GM18519 (cell line): ENCODE measurements around the gene CEP78.
A peak's percentile ranks its signal among the peaks of the same experiment; 100 is the strongest.
"Not testable (repeated sequence)": the region's sequence is repeated elsewhere in the genome, so short reads cannot be mapped to it uniquely, and the experiment has no call there.

Experiments used
- ATAC-seq: cut with Tn5 transposase; IDR thresholded peaks from one replicate; pipeline ENCODE4 v1.9.1; 2021; ENCODE audit warnings: mild to moderate bottlenecking, moderate library complexity; ENCODE audit not compliant: unreplicated experiment, low FRiP score

CEP78 gene, protein sequence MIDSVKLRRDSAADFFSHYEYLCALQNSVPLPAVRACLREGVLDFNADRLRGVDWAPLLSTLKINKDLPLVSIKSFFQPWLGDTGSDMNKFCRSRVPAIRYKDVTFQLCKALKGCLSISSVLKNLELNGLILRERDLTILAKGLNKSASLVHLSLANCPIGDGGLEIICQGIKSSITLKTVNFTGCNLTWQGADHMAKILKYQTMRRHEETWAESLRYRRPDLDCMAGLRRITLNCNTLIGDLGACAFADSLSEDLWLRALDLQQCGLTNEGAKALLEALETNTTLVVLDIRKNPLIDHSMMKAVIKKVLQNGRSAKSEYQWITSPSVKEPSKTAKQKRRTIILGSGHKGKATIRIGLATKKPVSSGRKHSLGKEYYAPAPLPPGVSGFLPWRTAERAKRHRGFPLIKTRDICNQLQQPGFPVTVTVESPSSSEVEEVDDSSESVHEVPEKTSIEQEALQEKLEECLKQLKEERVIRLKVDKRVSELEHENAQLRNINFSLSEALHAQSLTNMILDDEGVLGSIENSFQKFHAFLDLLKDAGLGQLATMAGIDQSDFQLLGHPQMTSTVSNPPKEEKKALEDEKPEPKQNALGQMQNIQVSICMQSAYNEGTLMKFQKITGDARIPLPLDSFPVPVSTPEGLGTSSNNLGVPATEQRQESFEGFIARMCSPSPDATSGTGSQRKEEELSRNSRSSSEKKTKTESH

GRCh38 chr9:78235762-78236550 is at the start of gene CEP78:
Gene CEP78, plus strand, starts transcription at chr9:78236075. Its CDS starts 276 bp downstream, at chr9:78236351.
- ATAC-seq = peak; percentile 98

- no peak for ATAC-seq
These were observed 48.0 kb upstream of the CEP78 start for GRCh38 chr9:78187763-78188484.

DNA sequence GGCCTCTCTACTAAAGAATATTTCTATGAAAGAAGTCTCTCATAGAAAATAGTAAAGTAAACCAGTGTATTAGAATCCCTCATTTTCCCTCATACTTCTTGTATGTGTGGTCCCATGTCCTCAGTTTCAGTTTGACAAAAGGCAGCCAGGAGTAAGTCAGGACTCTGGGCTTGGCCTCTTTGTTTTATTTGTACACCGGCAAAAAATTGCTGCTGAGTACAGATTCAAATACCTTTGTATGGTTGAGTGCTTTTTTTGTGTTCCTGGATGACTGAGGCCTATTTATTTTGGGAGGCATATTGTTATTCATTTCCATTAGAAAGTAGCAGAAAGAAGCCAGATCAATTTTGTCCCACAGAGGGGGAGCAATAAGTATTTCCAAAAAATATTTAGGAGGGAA is 47.3 kb upstream of the CEP78 start:
- no peak for ATAC-seq

DNA sequence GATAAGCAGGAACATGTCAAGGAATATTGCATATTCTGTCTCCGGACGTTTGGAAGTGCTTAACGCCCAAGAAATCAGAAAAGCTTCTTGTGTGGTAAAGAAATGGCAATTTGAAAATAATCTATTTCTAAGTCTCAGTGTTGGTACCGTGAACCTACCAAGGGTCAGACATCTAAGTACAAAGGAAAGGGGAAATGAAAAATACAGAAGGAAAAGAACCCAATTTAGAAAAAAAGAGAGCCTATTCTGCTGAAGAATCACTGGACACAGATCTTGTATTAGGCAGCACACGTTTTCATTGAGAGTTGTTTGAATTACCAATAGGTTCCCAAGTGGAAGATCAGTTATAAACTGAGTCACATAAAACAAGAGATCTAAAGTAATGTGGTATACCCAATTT is 46.9 kb upstream of the CEP78 start:
- ATAC-seq = no peak

DNA sequence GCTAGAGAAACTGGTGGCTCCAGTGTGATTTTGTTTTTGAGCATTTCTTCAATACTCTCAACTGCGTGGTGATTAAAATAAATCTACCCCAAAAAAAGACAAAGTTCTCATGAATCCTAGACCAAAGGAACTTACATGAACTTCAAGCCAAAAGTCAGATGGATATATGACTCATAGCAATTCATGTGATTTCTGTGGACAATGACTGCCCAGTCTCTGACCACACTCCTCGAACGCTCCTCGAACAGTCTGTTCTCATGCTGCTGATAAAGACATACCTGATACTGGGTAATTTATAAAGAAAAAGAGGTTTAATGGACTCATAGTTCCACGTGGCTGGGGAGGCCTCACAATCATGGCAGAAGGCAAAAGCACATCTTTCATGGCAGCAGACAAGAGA is 46.4 kb upstream of the CEP78 start:
- no peak for ATAC-seq

DNA sequence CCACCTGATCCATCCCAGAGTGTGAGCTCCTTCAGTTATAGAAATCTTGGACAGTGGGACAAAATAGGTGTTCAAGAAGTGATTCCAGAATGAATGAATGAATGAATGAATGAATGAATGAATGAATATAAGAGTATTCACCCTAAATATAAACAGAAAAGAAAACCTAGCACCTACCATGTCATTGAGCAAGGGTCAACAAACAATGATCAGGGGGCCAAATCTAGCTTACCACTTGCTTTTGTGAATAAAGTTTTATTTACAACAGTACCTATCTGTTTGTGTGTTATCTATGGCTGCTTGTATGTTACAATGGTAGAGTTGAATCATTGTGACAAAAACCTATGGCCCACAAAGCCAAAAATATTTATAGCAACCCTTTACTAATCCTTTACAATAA is 43.9 kb upstream of the CEP78 start:
- no peak for ATAC-seq

DNA sequence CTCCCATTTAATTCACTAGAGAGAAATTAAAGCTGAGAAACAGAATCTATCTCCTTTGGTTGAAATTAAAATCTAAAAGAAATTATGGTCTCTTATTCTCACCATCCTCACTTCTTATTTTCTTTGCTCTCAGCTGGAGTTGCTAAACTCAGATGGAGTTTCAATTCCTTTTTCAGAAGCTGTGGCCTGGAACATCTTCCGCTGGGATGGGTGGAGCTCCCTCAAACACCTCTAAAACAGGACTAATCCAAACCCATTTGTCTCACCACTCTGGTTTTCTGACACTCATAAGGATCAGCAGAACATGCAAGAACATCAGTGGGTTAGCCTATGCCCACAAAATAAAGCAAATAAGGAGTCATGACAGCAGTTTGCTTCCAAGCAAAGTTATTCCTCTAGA is 39.6 kb upstream of the CEP78 start:
- ATAC-seq = peak; percentile 41

GRCh38 chr9:78201158-78201777 is 34.6 kb upstream of the CEP78 start:
- ATAC-seq = not testable (repeated sequence)

GRCh38 chr9:78207319-78207718 is 28.6 kb upstream of the CEP78 start:
- ATAC-seq = no peak

DNA sequence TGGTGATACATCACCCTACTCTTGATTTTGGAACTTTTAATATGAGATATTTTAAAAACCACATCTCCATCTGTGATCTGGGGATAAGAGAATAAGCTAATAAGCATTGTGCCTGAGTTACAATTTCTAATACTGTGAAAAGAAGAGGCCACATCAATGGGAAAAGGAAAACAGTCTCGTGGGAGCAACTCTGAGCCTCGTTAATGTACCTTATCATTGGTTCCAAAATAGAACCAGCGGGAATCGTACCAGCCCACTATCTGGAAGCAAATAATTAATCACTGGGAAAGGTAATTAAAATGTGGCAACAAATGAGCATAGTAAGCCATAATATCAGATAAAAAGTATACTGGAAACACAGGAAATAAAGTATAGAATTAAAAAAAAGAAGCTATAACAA is 28.0 kb upstream of the CEP78 start:
- no peak for ATAC-seq

DNA sequence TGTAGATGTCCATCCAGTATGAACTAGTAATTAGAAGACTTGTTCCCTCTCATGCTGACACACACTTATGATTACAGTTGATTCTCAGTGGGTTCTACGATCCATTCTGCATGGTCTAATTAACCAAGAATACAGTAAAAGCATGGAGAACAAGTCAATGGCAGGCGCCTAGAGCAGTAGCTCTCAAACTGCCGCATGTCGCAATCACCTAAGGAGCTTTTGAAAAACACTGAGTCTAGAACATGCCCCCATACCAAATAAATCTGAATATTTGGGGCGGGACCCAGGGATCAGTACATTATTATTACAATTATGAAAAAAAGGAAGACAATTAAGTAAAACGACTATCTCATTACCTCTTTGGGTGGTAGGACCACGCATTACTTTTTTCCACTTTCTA is 26.7 kb upstream of the CEP78 start:
- no peak for ATAC-seq

DNA sequence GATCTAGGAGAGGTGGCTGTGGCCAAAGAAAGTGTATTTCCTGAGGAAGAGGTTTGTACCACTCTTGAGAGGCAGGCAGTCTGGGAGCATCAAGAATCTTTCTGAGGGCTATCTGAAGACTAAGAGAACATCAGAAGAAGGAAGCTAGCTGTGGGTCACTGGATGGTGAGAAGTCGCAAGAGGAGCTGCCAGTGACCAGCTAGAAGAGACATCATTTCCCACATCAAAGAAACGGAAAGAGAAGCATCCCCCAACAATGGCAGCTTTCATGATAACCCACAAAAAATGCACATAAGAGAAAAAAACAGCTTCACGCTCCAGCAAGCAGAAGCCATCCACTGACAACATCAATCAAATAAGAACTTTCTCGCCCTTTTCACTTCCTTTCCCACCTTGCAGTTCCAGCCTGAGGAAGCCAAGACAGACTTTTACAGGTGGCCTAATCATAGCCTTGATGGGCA is 25.0 kb upstream of the CEP78 start:
- ATAC-seq = peak; percentile 67

- no peak for ATAC-seq
These were observed 23.0 kb upstream of the CEP78 start for GRCh38 chr9:78212868-78213267.

DNA sequence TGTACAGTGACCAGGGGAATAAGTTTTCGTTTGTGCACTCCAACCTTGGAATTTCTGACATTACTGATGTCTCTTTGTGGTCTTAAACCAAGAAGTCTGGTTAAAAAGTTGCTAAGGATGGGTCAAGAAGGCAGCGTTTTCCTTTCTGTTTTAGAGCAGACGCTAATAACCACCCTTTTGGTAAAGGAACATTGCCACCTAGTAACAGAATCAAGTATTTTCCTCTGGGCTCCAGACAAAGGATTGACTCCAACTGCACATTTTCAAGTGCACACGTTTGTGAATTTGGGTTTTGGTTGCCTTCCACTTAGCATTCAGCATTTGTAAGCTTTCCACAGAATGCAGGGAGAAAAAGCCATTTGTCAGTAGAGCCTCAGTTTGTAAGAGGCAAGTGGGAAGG is 22.2 kb upstream of the CEP78 start:
- peak; percentile 40 for ATAC-seq

GRCh38 chr9:78214492-78214891 is 21.4 kb upstream of the CEP78 start:
- ATAC-seq = no peak

GRCh38 chr9:78215706-78216105 is 20.2 kb upstream of the CEP78 start:
- ATAC-seq = no peak

- ATAC-seq = no peak
These were observed 17.0 kb upstream of the CEP78 start for GRCh38 chr9:78218890-78219289.

DNA sequence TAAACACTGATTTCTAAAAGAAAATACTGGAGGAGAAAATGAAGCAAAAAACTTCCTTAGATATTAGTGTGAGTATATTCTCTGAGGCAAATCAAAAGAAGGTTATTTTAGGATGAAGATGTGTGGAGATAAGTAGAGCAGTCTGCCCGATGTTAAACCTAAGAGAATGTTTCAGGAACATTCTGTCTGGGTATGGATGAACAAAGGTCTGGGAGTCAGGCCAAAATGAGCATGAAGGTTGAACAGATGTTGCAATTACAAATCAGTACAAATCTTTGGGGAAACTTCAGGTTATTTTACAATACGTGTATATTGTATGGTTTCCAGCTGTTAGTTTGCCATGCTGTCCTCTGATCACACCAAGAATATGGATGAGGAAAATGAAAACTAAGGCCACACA is 14.4 kb upstream of the CEP78 start:
- no peak for ATAC-seq

GRCh38 chr9:78221841-78222240 is 14.0 kb upstream of the CEP78 start:
- ATAC-seq = not testable (repeated sequence)

- ATAC-seq = no peak
These were observed 5.1 kb upstream of the CEP78 start for GRCh38 chr9:78230761-78231160.
